HCT116 (cell line): ENCODE data around the gene CKMT2. TPM values are rescaled to one million over a fixed set of nuclear protein-coding genes. Genes with fewer than 3 reads are reported as not detected.

ENCODE experiments used
- ATAC-seq: fragments of 200-7000 bp; cut with Tn5 transposase; 2 replicates; pipeline ENCODE4 v1.9.1; 2020; ENCODE audit warnings: mild to moderate bottlenecking, moderate library complexity
- BruUV-seq: library from RNA; stranded (reverse); fragments of 400-500 nt; replicated peaks from 2 replicates; lab custom pipeline; 2021; lab: Mats Ljungman, UMichigan
- CTCF ChIA-PET: fragments of 300-600 bp; sonication (Branson Sonifier 250); formaldehyde crosslinking; loops from one replicate; lab custom pipeline; 2021; ENCODE audit warnings: antibody characterized with exemption; lab: Charles Lee
- POLR2A ChIA-PET: fragments of 300-600, 350-600 bp; sonication (Branson Sonifier 250); formaldehyde crosslinking; loops from one replicate; lab custom pipeline; 2021; ENCODE audit warnings: antibody characterized with exemption; lab: Charles Lee
- RAD21 ChIA-PET, 2 experiments: fragments of 300-600 bp; sonication (Branson Sonifier 250); formaldehyde crosslinking; loops; one replicate each; lab custom pipeline; 2023; ENCODE audit warnings: low total read pairs in 2 of 2; ENCODE audit not compliant: uncharacterized antibody in 2 of 2, unreplicated experiment in 2 of 2, low non-redundant PET in 1 of 2; lab: Charles Lee
- DNase-seq: peaks from one replicate; pipeline ENCODE4 v3.0.0-alpha.2; 2010; ENCODE audit warnings: low read depth, low spot score
- H2AFZ ChIP-seq: fragments of 200-600 bp; shearing (Covaris generic), sonication (generic); 2 replicates; pipeline ENCODE4 v1.6.1; 2017; ENCODE audit warnings: low read depth, mixed run types, mixed read lengths, antibody characterized with exemption, low read length; ENCODE audit not compliant: poor library complexity, severe bottlenecking
- H3K27ac ChIP-seq: 2 replicates; pipeline ENCODE4 v1.5.1; 2012; ENCODE audit warnings: low read depth, low read length
- H3K27me3 ChIP-seq: fragments of 200-600 bp; sonication (generic); 2 replicates; pipeline ENCODE4 v1.6.1; 2016; ENCODE audit warnings: mixed run types, low read length, mixed read lengths; ENCODE audit not compliant: insufficient read depth
- H3K36me3 ChIP-seq, 2 experiments: fragments of 200-500 bp in 1 of 2; fragments of 200-600 bp in 1 of 2; sonication (Bioruptor generic) in 1 of 2; sonication (generic) in 1 of 2; 2 replicates each; pipeline versions ENCODE4 v1.5.1 to v1.6.1; 2014 to 2016; ENCODE audit warnings: low read length in 2 of 2, inconsistent platforms in 1 of 2, mixed read lengths in 1 of 2, mixed run types in 1 of 2; ENCODE audit not compliant: insufficient read depth in 2 of 2, control insufficient read depth in 1 of 2
- H3K4me1 ChIP-seq, 2 experiments: fragments of 200-600 bp in 1 of 2; sonication (generic) in 1 of 2; 2 replicates each; pipeline versions ENCODE4 v1.5.1 to v1.6.1; 2012 to 2017; ENCODE audit warnings: low read length in 2 of 2, inconsistent platforms in 1 of 2, mild to moderate bottlenecking in 1 of 2, mixed read lengths in 1 of 2, mixed run types in 1 of 2, moderate library complexity in 1 of 2; ENCODE audit not compliant: insufficient read depth in 2 of 2, control insufficient read depth in 1 of 2
- H3K4me2 ChIP-seq: fragments of 200-600 bp; sonication (generic); 2 replicates; pipeline ENCODE4 v1.6.1; 2017; ENCODE audit warnings: mixed run types, low read length, mixed read lengths
- H3K4me3 ChIP-seq, 2 experiments: fragments of 200-600 bp in 1 of 2; sonication (generic) in 1 of 2; replicated peaks in 1 of 2; 2 replicates each; pipeline ENCODE4 v1.5.1; 2011 to 2016; ENCODE audit warnings: low read length in 2 of 2, control low read depth in 1 of 2, low read depth in 1 of 2, mild to moderate bottlenecking in 1 of 2, mixed read lengths in 1 of 2, mixed run types in 1 of 2
- H3K79me2 ChIP-seq: fragments of 200-600 bp; sonication (generic); 2 replicates; pipeline ENCODE4 v1.6.1; 2017; ENCODE audit warnings: mild to moderate bottlenecking, mixed run types, low read length, moderate library complexity, mixed read lengths; ENCODE audit not compliant: insufficient read depth
- H3K9ac ChIP-seq: fragments of 200-600 bp; sonication (generic); 2 replicates; pipeline ENCODE4 v1.6.1; 2016; ENCODE audit warnings: low read length, mixed read lengths
- H3K9me2 ChIP-seq: fragments of 200-600 bp; sonication (generic), shearing (Covaris generic); 2 replicates; pipeline ENCODE4 v1.6.1; 2017; ENCODE audit warnings: mixed run types, mild to moderate bottlenecking, moderate library complexity; ENCODE audit not compliant: insufficient read depth
- H3K9me3 ChIP-seq, 2 experiments: fragments of 200-500 bp in 1 of 2; fragments of 200-600 bp in 1 of 2; sonication (Bioruptor generic) in 1 of 2; sonication (generic) in 1 of 2; 2 replicates each; pipeline ENCODE4 v1.6.1; 2014 to 2017; ENCODE audit warnings: low read length in 2 of 2, mixed read lengths in 2 of 2, inconsistent platforms in 1 of 2, low read depth in 1 of 2, mild to moderate bottlenecking in 1 of 2, mixed run types in 1 of 2, moderate library complexity in 1 of 2; ENCODE audit not compliant: control insufficient read depth in 1 of 2, insufficient read depth in 1 of 2
- H4K20me1 ChIP-seq: fragments of 200-600 bp; sonication (generic), shearing (Covaris generic); 2 replicates; pipeline ENCODE4 v1.6.1; 2017; ENCODE audit warnings: mixed run types, mild to moderate bottlenecking, moderate library complexity; ENCODE audit not compliant: insufficient read depth
- CBX3 ChIP-seq: IDR thresholded peaks from 2 replicates; pipeline ENCODE4 v1.6.1; 2012; ENCODE audit warnings: low read depth
- ELF1 ChIP-seq: IDR thresholded peaks from 2 replicates; pipeline ENCODE4 v1.6.1; 2012; ENCODE audit warnings: low read depth, borderline replicate concordance
- EZH2 ChIP-seq: fragments of 200-600 bp; sonication (generic); IDR thresholded peaks from 2 replicates; pipeline ENCODE4 v1.6.1; 2017; ENCODE audit warnings: antibody characterized with exemption, mixed run types
- SIN3A ChIP-seq: IDR thresholded peaks from 2 replicates; pipeline ENCODE4 v1.6.1; 2012; ENCODE audit warnings: low read depth
- SRF ChIP-seq: IDR thresholded peaks from 2 replicates; pipeline ENCODE4 v1.6.1; 2012; ENCODE audit warnings: low read depth
- YY1 ChIP-seq: IDR thresholded peaks from 2 replicates; pipeline ENCODE4 v1.6.1; 2011; ENCODE audit warnings: low read length, low read depth, moderate library complexity, mild to moderate bottlenecking; ENCODE audit not compliant: insufficient replicate concordance; ENCODE audit errors: extremely low read depth
- intact Hi-C: fragments of 100-400 bp; cut with micrococcal nuclease; formaldehyde crosslinking; loops from 2 replicates; pipeline ENCODE4 v1.10.0; 2022
- total RNA-seq: library from RNA; stranded (reverse); gene quantifications from one replicate; pipeline ENCODE4 v1.2.1, GENCODE V29; 2021; ENCODE audit not compliant: unreplicated experiment
- TF ChIP-seq, protein P1 (sequence below): IDR thresholded peaks from 2 replicates; pipeline ENCODE4 v1.6.1; 2012
- TF ChIP-seq, protein P2 (sequence below): IDR thresholded peaks from 2 replicates; pipeline ENCODE4 v1.6.1; 2011; ENCODE audit warnings: mild to moderate bottlenecking, low read length, moderate library complexity; ENCODE audit not compliant: insufficient replicate concordance; ENCODE audit errors: extremely low read depth
- TF ChIP-seq, protein P3 (sequence below): IDR thresholded peaks from 2 replicates; pipeline ENCODE4 v1.6.1; 2012; ENCODE audit warnings: low read depth

Gene CKMT2
- total RNA-seq, 1 experiment from 2014 or later, result not detected

- no peak for DNase-seq
- no peak overlapping the region for H3K9ac ChIP-seq
- no peak overlapping the region for H2AFZ ChIP-seq
- H3K4me1 ChIP-seq, result no peaks in the 10 kb centered on the region
- no peak for ATAC-seq
- no peaks in the 10 kb centered on the region for H4K20me1 ChIP-seq
- H3K27ac ChIP-seq, result no peak overlapping the region
- CTCF ChIA-PET, result no interaction called here
- no peak overlapping the region for H3K4me2 ChIP-seq
- H3K9me2 ChIP-seq, result no peaks in the 10 kb centered on the region
- BruUV-seq, result no TSS peak
- intact Hi-C loops, result no loop called here
- POLR2A ChIA-PET, result no interaction called here
- RAD21 ChIA-PET, result no interaction called here
- H3K4me3 ChIP-seq, result no peak overlapping the region
- no peaks in the 10 kb centered on the region for H3K9me3 ChIP-seq
- TF ChIP-seq CBX3 (no peak), EZH2 (no peak), SRF (no peak), SIN3A (no peak)
- TF ChIP-seq, protein P1, sequence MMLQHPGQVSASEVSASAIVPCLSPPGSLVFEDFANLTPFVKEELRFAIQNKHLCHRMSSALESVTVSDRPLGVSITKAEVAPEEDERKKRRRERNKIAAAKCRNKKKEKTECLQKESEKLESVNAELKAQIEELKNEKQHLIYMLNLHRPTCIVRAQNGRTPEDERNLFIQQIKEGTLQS, result no peak
- TF ChIP-seq, protein P2, sequence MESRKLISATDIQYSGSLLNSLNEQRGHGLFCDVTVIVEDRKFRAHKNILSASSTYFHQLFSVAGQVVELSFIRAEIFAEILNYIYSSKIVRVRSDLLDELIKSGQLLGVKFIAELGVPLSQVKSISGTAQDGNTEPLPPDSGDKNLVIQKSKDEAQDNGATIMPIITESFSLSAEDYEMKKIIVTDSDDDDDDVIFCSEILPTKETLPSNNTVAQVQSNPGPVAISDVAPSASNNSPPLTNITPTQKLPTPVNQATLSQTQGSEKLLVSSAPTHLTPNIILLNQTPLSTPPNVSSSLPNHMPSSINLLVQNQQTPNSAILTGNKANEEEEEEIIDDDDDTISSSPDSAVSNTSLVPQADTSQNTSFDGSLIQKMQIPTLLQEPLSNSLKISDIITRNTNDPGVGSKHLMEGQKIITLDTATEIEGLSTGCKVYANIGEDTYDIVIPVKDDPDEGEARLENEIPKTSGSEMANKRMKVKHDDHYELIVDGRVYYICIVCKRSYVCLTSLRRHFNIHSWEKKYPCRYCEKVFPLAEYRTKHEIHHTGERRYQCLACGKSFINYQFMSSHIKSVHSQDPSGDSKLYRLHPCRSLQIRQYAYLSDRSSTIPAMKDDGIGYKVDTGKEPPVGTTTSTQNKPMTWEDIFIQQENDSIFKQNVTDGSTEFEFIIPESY, result no peak
- H3K36me3 ChIP-seq, result 0 out of 4 replicates have a peak, but pooled peaks cover 0 to 2% of the 10 kb centered on the region in 2 experiments
- no peaks in the 10 kb centered on the region for H3K79me2 ChIP-seq
- H3K27me3 ChIP-seq, result no peaks in the 10 kb centered on the region
These were observed 2.4 kb downstream of the CKMT2 start for GRCh38 chr5:81235287-81236072.

DNA sequence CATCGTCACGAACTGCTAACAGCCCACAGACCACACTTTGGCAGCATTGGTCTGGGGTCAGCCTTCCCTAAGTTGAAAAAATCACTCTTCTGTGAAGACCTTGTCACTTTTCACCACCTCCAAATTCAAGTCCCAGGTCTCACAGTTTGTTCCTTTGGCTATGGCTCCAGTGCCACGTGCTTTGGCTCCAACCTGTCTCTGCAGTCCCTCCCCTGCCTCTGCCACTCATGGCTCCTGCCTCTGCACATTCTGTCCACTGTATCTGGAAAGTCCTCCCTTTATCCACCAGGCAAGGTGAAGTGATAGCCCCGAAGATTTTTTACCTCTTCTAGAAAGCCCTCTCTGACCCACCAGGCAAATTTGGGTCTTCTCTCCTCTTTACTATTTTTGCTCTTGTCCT lies 5.3 kb downstream of the CKMT2 start:
- Histone ChIP-seq H3K4me1 (no peaks in the 10 kb centered on the region), H3K27ac (no peak overlapping the region), H2AFZ (no peak overlapping the region), H3K9ac (no peak overlapping the region), H4K20me1 (no peaks in the 10 kb centered on the region), H3K79me2 (no peaks in the 10 kb centered on the region), H3K27me3 (no peaks in the 10 kb centered on the region), H3K9me3 (no peaks in the 10 kb centered on the region), H3K36me3 (0 out of 4 replicates have a peak, but pooled peaks cover 0 to 2% of the 10 kb centered on the region in 2 experiments), H3K4me3 (no peak overlapping the region), H3K4me2 (no peak overlapping the region), H3K9me2 (no peaks in the 10 kb centered on the region)
- TF ChIP-seq YY1 (no peak), ELF1 (no peak)
- TF ChIP-seq, protein P3, sequence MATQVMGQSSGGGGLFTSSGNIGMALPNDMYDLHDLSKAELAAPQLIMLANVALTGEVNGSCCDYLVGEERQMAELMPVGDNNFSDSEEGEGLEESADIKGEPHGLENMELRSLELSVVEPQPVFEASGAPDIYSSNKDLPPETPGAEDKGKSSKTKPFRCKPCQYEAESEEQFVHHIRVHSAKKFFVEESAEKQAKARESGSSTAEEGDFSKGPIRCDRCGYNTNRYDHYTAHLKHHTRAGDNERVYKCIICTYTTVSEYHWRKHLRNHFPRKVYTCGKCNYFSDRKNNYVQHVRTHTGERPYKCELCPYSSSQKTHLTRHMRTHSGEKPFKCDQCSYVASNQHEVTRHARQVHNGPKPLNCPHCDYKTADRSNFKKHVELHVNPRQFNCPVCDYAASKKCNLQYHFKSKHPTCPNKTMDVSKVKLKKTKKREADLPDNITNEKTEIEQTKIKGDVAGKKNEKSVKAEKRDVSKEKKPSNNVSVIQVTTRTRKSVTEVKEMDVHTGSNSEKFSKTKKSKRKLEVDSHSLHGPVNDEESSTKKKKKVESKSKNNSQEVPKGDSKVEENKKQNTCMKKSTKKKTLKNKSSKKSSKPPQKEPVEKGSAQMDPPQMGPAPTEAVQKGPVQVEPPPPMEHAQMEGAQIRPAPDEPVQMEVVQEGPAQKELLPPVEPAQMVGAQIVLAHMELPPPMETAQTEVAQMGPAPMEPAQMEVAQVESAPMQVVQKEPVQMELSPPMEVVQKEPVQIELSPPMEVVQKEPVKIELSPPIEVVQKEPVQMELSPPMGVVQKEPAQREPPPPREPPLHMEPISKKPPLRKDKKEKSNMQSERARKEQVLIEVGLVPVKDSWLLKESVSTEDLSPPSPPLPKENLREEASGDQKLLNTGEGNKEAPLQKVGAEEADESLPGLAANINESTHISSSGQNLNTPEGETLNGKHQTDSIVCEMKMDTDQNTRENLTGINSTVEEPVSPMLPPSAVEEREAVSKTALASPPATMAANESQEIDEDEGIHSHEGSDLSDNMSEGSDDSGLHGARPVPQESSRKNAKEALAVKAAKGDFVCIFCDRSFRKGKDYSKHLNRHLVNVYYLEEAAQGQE, result no peak
- POLR2A ChIA-PET, result no interaction called here
- no TSS peak for BruUV-seq
- RAD21 ChIA-PET, result no interaction called here
- CTCF ChIA-PET, result no interaction called here
- ATAC-seq, result no peak
- no peak for DNase-seq
- intact Hi-C loops, result no loop called here
